ENCODE results near the gene AFP. TPM values are rescaled to one million over a fixed set of nuclear protein-coding genes. Genes with fewer than 3 reads are reported as not detected.

AFP gene
- total and polyA plus RNA-seq, 10 of the 15 experiments (the other 5 are each of a cell fraction or from before 2014, with no cell fraction given) = 0.72 TPM; not detected in 9

DNA sequence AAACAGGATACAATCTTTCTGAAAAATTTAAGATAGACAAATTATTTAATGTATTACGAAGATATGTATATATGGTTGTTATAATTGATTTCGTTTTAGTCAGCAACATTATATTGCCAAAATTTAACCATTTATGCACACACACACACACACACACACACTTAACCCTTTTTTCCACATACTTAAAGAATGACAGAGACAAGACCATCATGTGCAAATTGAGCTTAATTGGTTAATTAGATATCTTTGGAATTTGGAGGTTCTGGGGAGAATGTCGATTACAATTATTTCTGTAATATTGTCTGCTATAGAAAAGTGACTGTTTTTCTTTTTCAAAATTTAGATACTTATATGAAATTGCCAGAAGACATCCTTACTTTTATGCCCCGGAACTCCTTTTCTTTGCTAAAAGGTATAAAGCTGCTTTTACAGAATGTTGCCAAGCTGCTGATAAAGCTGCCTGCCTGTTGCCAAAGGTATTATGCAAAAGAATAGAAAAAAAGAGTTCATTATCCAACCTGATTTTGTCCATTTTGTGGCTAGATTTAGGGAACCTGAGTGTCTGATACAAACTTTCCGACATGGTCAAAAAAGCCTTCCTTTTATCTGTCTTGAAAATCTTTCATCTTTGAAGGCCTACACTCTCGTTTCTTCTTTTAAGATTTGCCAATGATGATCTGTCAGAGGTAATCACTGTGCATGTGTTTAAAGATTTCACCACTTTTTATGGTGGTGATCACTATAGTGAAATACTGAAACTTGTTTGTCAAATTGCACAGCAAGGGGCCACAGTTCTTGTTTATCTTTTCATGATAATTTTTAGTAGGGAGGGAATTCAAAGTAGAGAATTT lies 26.8 kb upstream of the AFP start:
- Histone ChIP-seq H3K4me2 (ENCODE audit: control insufficient read depth, insufficient read depth) (no peak overlapping the region), H3K79me2 (ENCODE audit: control insufficient read depth, insufficient read depth, low read length) (no peaks in the 10 kb centered on the region), H3K36me3 (ENCODE audit: control insufficient read depth in 2 of 2, insufficient read depth in 2 of 2, low read length in 1 of 2) (no peaks in the 10 kb centered on the region), H3K27ac (ENCODE audit: control insufficient read depth, insufficient read depth) (no peak overlapping the region), H3K9me3 (replicated peaks; ENCODE audit: control insufficient read depth, insufficient read depth, low read length) (no peaks in the 10 kb centered on the region), H2AFZ (ENCODE audit: control insufficient read depth, low read depth, low read length) (no peak overlapping the region), H3K4me1 (ENCODE audit: control insufficient read depth, insufficient read depth, low read length) (no peaks in the 10 kb centered on the region), H4K20me1 (ENCODE audit: control insufficient read depth, insufficient read depth) (no peaks in the 10 kb centered on the region), H3K9ac (ENCODE audit: control insufficient read depth, insufficient read depth, low read length) (no peak overlapping the region), H3K27me3 (replicated peaks in 1 of 2; ENCODE audit: control insufficient read depth in 2 of 2, insufficient read depth in 2 of 2, low read length in 1 of 2) (peaks cover 0 to 3% of the 10 kb centered on the region in 2 experiments; a peak in 1 of 4 replicates), H3K4me3 (no peak overlapping the region)
- TF ChIP-seq ZNF207 (IDR thresholded peaks at IDR 0.05; ENCODE audit: borderline replicate concordance) (no peak), SUZ12 (IDR thresholded peaks at IDR 0.05; ENCODE audit: unreplicated experiment) (no peak), RUNX3 (IDR thresholded peaks at IDR 0.05; ENCODE audit: low read length) (no peak), ZBTB40 (IDR thresholded peaks at IDR 0.05; ENCODE audit: borderline replicate concordance) (no peak), ZNF622 (IDR thresholded peaks at IDR 0.05) (no peak), POLR2A (IDR thresholded peaks at IDR 0.05; ENCODE audit: low read depth, low read length) (no peak), PBX3 (IDR thresholded peaks at IDR 0.05; ENCODE audit: insufficient replicate concordance, low read depth, low read length) (no peak), POU2F2 (IDR thresholded peaks at IDR 0.05; ENCODE audit: borderline replicate concordance, low read depth, low read length) (no peak), CHD4 (IDR thresholded peaks at IDR 0.05) (no peak)
- RAD21 ChIA-PET (ENCODE audit: unreplicated experiment) = no interaction called here
- ATAC-seq (no peak), FAIRE-seq (no peak), DNase-seq (ENCODE audit: low read depth, low spot score) (no peak)
- BruUV-seq (replicated peaks) = no TSS peak
- SMC1A ChIA-PET (ENCODE audit: uncharacterized antibody, unreplicated experiment) = no interaction called here
- WGBS (ENCODE audit: insufficient coverage, insufficient replicate concordance, low lambda C conversion rate, missing lambda C conversion rate) = 21% methylated on average over 6 of the region's 6 CpGs
- in situ Hi-C loops (cut with MboI) (no loop called here), intact Hi-C loops (cut with micrococcal nuclease; ENCODE audit: unreplicated experiment) (no loop called here)
- CTCF ChIA-PET = no interaction called here
- POLR2A ChIA-PET = no interaction called here
